Peyer's patch (tissue), 4 donors: ENCODE data around the gene PIK3C2G.

Source experiments
- POLR2A ChIP-seq, 2 donors: fragments of 450-650 bp; IDR thresholded peaks; one replicate each; pipeline ENCODE4 v1.5.1; 2017; ENCODE audit warnings: antibody characterized with exemption in 2 of 2, mild to moderate bottlenecking in 2 of 2, moderate library complexity in 2 of 2
- TF ChIP-seq, protein P1 (sequence below), 6 experiments: fragments of 450-650 bp in 4 of 6; fragments of 200-600 bp in 2 of 6; sonication (generic) in 1 of 6; IDR thresholded peaks; one replicate each; pipeline ENCODE4 v1.5.1; 2017 to 2019; ENCODE audit warnings: antibody characterized with exemption in 6 of 6, mild to moderate bottlenecking in 3 of 6, moderate library complexity in 1 of 6

DNA sequence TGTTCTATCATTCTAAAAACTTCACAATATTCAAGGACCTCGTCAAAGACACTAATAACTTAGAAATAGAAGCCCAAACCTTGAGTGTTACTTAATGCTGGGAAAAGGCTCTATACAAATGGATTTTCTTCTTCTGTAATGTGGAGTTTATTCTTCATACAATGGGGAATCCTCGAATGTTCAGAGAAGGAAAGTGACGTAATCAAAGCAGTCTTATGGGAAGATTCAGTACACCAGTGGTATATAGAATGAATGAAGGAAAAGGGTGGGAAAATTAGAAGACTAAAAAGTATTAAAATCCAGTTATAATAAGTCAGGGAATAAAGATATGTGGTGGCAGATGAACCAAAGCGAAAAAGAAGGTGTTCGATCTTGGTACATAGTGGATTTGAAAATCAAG, 370.0 kb downstream of the PIK3C2G start:
- TF ChIP-seq, protein P1, sequence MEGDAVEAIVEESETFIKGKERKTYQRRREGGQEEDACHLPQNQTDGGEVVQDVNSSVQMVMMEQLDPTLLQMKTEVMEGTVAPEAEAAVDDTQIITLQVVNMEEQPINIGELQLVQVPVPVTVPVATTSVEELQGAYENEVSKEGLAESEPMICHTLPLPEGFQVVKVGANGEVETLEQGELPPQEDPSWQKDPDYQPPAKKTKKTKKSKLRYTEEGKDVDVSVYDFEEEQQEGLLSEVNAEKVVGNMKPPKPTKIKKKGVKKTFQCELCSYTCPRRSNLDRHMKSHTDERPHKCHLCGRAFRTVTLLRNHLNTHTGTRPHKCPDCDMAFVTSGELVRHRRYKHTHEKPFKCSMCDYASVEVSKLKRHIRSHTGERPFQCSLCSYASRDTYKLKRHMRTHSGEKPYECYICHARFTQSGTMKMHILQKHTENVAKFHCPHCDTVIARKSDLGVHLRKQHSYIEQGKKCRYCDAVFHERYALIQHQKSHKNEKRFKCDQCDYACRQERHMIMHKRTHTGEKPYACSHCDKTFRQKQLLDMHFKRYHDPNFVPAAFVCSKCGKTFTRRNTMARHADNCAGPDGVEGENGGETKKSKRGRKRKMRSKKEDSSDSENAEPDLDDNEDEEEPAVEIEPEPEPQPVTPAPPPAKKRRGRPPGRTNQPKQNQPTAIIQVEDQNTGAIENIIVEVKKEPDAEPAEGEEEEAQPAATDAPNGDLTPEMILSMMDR (IDR thresholded peaks at IDR 0.05): no peak
- no peak for TF ChIP-seq POLR2A (IDR thresholded peaks at IDR 0.05)
